Measurements from ENCODE around the gene MBD2.
A peak's percentile ranks its signal among the peaks of the same experiment; 100 is the strongest.

The MBD2 gene

GRCh38 chr18:54148678-54149077, 75.8 kb downstream of the MBD2 start:
- no peak overlapping the region for H3K4me3 ChIP-seq (ENCODE audit: low read depth, low read length)
- DNase-seq (ENCODE audit: low read depth) = no peak
- TF ChIP-seq CTCF (conservative IDR thresholded peaks at IDR 0.05; ENCODE audit: low read depth, low read length) = no peak

GRCh38 chr18:54148151-54148550, 76.3 kb downstream of the MBD2 start:
- TF ChIP-seq CTCF (conservative IDR thresholded peaks at IDR 0.05; ENCODE audit: low read depth, low read length) = no peak

GRCh38 chr18:54147439-54147838, 77.0 kb downstream of the MBD2 start:
- DNase-seq (ENCODE audit: low read depth) = no peak

More at GRCh38 chr18:54148151-54148550, 76.3 kb downstream of the MBD2 start:
- no peak for DNase-seq (ENCODE audit: low read depth)
- no peak overlapping the region for H3K4me3 ChIP-seq (ENCODE audit: low read depth, low read length)

GRCh38 chr18:54141041-54141608, 83.3 kb downstream of the MBD2 start:
- no peak for TF ChIP-seq CTCF (conservative IDR thresholded peaks at IDR 0.05; ENCODE audit: low read depth, low read length)
- no peak overlapping the region for H3K4me3 ChIP-seq (ENCODE audit: low read depth, low read length)
- DNase-seq (ENCODE audit: low read depth) = no peak

More at GRCh38 chr18:54147439-54147838, 77.0 kb downstream of the MBD2 start:
- H3K4me3 ChIP-seq (ENCODE audit: low read depth, low read length) = no peak overlapping the region
- no peak for TF ChIP-seq CTCF (conservative IDR thresholded peaks at IDR 0.05; ENCODE audit: low read depth, low read length)

GRCh38 chr18:54140641-54141040, 83.8 kb downstream of the MBD2 start:
- DNase-seq (ENCODE audit: low read depth) = peak; percentile 23

GRCh38 chr18:54135216-54135615, 89.3 kb downstream of the MBD2 start:
- TF ChIP-seq CTCF (conservative IDR thresholded peaks at IDR 0.05; ENCODE audit: low read depth, low read length) = no peak
- no peak for DNase-seq (ENCODE audit: low read depth)
- no peak overlapping the region for H3K4me3 ChIP-seq (ENCODE audit: low read depth, low read length)

More at GRCh38 chr18:54140641-54141040, 83.8 kb downstream of the MBD2 start:
- no peak for TF ChIP-seq CTCF (conservative IDR thresholded peaks at IDR 0.05; ENCODE audit: low read depth, low read length)
- H3K4me3 ChIP-seq (ENCODE audit: low read depth, low read length) = no peak overlapping the region

GRCh38 chr18:54134053-54134452, 90.4 kb downstream of the MBD2 start:
- no peak for TF ChIP-seq CTCF (conservative IDR thresholded peaks at IDR 0.05; ENCODE audit: low read depth, low read length)
- DNase-seq (ENCODE audit: low read depth) = no peak
- no peak overlapping the region for H3K4me3 ChIP-seq (ENCODE audit: low read depth, low read length)

Data from choroid plexus epithelial cell (primary cell).